ENCODE results near the gene ATOH8. TPM values are rescaled to one million over a fixed set of nuclear protein-coding genes. Genes with fewer than 3 reads are reported as not detected.

The ATOH8 gene
- total and polyA plus RNA-seq, 10 of the 15 experiments (the other 5 are each of a cell fraction or from before 2014, with no cell fraction given): 0.03 to 0.60 TPM; not detected in 8

DNA sequence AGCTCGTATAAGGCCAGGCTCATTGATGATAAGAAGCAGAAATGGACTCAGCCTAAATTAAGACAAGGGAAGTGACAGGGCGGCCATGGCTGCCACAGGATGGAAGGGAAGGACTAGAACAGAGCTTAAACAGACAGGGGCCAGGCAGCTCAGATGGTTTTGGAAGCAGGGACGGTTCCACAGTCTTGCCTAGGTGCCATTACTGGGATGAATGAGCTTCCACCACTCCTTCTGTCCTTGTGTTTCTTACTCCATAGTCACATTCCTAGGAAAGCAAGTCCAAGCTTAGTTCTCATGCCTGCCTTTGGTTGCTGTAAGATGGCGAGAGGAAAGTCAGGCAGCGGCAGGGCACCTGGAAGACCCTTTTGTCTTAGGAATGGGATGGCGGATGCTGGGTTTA lies 47.7 kb upstream of the ATOH8 start:
- ChIA-PET SMC1A (ENCODE audit: uncharacterized antibody, unreplicated experiment) (interaction anchor here (0.9 to 9.8 kb wide), 9 partner anchors 9 to 109 kb away, joined by 3 to 75 read pairs (median 13); partner anchors contain the start of gene GNLY), POLR2A (interaction anchor here (1.0 to 1.7 kb wide), 3 partner anchors 19 to 287 kb away, joined by 3 to 4 read pairs (median 4); partner anchors contain the start of gene SH2D6), RAD21 (ENCODE audit: unreplicated experiment) (interaction anchor here (0.7 to 6.5 kb wide), 9 partner anchors 14 to 287 kb away, joined by 3 to 94 read pairs (median 6); no protein-coding TSS in a partner anchor), CTCF (interaction anchor here (0.8 to 10.2 kb wide), 19 partner anchors 9 to 373 kb away, joined by 3 to 194 read pairs (median 7); partner anchors contain the start of gene SFTPB)
- H4K20me1 ChIP-seq (ENCODE audit: control insufficient read depth, insufficient read depth): no peaks in the 10 kb centered on the region
- H3K4me3 ChIP-seq: no peak overlapping the region
- WGBS (ENCODE audit: insufficient coverage, insufficient replicate concordance, low lambda C conversion rate, missing lambda C conversion rate): 93% methylated on average over 5 of the region's 6 CpGs
- intact Hi-C loops (cut with micrococcal nuclease; ENCODE audit: unreplicated experiment): loop anchor here (2.0 to 5.0 kb wide), 2 partner anchors 69 to 284 kb away; no protein-coding TSS in a partner anchor
- no peak overlapping the region for H2AFZ ChIP-seq (ENCODE audit: control insufficient read depth, low read depth, low read length)
- H3K4me1 ChIP-seq (ENCODE audit: control insufficient read depth, insufficient read depth, low read length): peaks cover 21% of the 10 kb centered on the region
- BruUV-seq (replicated peaks): no TSS peak
- DNase-seq (ENCODE audit: low read depth, low spot score): no peak
- no peak overlapping the region for H3K9ac ChIP-seq (ENCODE audit: control insufficient read depth, insufficient read depth, low read length)
- no peak overlapping the region for H3K27ac ChIP-seq (ENCODE audit: control insufficient read depth, insufficient read depth)
- in situ Hi-C loops (cut with MboI): loop anchor here (5.0 kb wide), 1 partner anchor 69 kb away; no protein-coding TSS in a partner anchor
- no peaks in the 10 kb centered on the region for H3K36me3 ChIP-seq (ENCODE audit: control insufficient read depth in 2 of 2, insufficient read depth in 2 of 2, low read length in 1 of 2)
- H3K27me3 ChIP-seq (replicated peaks in 1 of 2; ENCODE audit: control insufficient read depth in 2 of 2, insufficient read depth in 2 of 2, low read length in 1 of 2): no peaks in the 10 kb centered on the region
- H3K9me3 ChIP-seq (replicated peaks; ENCODE audit: control insufficient read depth, insufficient read depth, low read length): no peaks in the 10 kb centered on the region
- no peak for ATAC-seq
- H3K4me2 ChIP-seq (ENCODE audit: control insufficient read depth, insufficient read depth): no peak overlapping the region
- no peaks in the 10 kb centered on the region for H3K79me2 ChIP-seq (ENCODE audit: control insufficient read depth, insufficient read depth, low read length)
- TF ChIP-seq SREBF1 (IDR thresholded peaks at IDR 0.05; ENCODE audit: low read length) (no peak), YY1 (IDR thresholded peaks at IDR 0.05; ENCODE audit: low read depth, low read length) (no peak), STAT3 (IDR thresholded peaks at IDR 0.05; ENCODE audit: low read depth, low read length) (no peak), ZNF207 (IDR thresholded peaks at IDR 0.05; ENCODE audit: borderline replicate concordance) (no peak)
- TF ChIP-seq, protein P1, sequence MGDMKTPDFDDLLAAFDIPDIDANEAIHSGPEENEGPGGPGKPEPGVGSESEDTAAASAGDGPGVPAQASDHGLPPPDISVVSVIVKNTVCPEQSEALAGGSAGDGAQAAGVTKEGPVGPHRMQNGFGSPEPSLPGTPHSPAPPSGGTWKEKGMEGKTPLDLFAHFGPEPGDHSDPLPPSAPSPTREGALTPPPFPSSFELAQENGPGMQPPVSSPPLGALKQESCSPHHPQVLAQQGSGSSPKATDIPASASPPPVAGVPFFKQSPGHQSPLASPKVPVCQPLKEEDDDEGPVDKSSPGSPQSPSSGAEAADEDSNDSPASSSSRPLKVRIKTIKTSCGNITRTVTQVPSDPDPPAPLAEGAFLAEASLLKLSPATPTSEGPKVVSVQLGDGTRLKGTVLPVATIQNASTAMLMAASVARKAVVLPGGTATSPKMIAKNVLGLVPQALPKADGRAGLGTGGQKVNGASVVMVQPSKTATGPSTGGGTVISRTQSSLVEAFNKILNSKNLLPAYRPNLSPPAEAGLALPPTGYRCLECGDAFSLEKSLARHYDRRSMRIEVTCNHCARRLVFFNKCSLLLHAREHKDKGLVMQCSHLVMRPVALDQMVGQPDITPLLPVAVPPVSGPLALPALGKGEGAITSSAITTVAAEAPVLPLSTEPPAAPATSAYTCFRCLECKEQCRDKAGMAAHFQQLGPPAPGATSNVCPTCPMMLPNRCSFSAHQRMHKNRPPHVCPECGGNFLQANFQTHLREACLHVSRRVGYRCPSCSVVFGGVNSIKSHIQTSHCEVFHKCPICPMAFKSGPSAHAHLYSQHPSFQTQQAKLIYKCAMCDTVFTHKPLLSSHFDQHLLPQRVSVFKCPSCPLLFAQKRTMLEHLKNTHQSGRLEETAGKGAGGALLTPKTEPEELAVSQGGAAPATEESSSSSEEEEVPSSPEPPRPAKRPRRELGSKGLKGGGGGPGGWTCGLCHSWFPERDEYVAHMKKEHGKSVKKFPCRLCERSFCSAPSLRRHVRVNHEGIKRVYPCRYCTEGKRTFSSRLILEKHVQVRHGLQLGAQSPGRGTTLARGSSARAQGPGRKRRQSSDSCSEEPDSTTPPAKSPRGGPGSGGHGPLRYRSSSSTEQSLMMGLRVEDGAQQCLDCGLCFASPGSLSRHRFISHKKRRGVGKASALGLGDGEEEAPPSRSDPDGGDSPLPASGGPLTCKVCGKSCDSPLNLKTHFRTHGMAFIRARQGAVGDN (IDR thresholded peaks at IDR 0.05): no peak
- FAIRE-seq: no peak
